Neural cell (in vitro differentiated cells): ENCODE results near the gene TRABD2B. TPM values are rescaled to one million over a fixed set of nuclear protein-coding genes. Genes with fewer than 3 reads are reported as not detected.

Source experiments
- H2AFZ ChIP-seq: fragments of 200-600, 300-800 bp; sonication (generic), shearing (Covaris generic); 2 replicates; pipeline ENCODE4 v1.6.0; 2014; ENCODE audit warnings: low read depth, mild to moderate bottlenecking, antibody characterized with exemption, low read length, moderate library complexity
- H3F3A ChIP-seq: fragments of 200-600 bp; shearing (Covaris generic); 2 replicates; pipeline ENCODE4 v1.6.1; 2016; ENCODE audit warnings: mild to moderate bottlenecking, moderate library complexity, mixed read lengths, antibody characterized with exemption, low read length; ENCODE audit not compliant: insufficient read depth, poor library complexity, severe bottlenecking
- H3K27ac ChIP-seq: fragments of 200-600, 300-800 bp; sonication (generic), shearing (Covaris generic); 2 replicates; pipeline ENCODE4 v1.5.1; 2014; ENCODE audit warnings: mild to moderate bottlenecking, low read length, moderate library complexity
- H3K27me3 ChIP-seq: fragments of 300-800, 200-600 bp; sonication (generic), shearing (Covaris generic); 2 replicates; pipeline ENCODE4 v1.6.0; 2014; ENCODE audit warnings: mild to moderate bottlenecking, low read depth, low read length, moderate library complexity; ENCODE audit not compliant: insufficient read depth
- H3K36me3 ChIP-seq: fragments of 300-800, 200-600 bp; sonication (generic), shearing (Covaris generic); 2 replicates; pipeline ENCODE4 v1.5.1; 2014; ENCODE audit warnings: mild to moderate bottlenecking, antibody characterized with exemption, low read length, moderate library complexity; ENCODE audit not compliant: insufficient read depth
- H3K4me2 ChIP-seq: fragments of 300-800, 200-600 bp; sonication (generic), shearing (Covaris generic); 2 replicates; pipeline ENCODE4 v1.6.0; 2014; ENCODE audit warnings: mild to moderate bottlenecking, low read length
- H3K4me3 ChIP-seq: fragments of 300-800, 200-600 bp; sonication (generic), shearing (Covaris generic); 2 replicates; pipeline ENCODE4 v1.5.1; 2014; ENCODE audit warnings: mild to moderate bottlenecking, low read length, moderate library complexity
- H3K79me2 ChIP-seq: fragments of 200-600 bp; shearing (Covaris generic); replicated peaks from 2 replicates; pipeline ENCODE4 v1.6.0; 2014; ENCODE audit warnings: mild to moderate bottlenecking, low read length, moderate library complexity; ENCODE audit not compliant: insufficient read depth
- H3K9ac ChIP-seq: fragments of 300-800, 200-600 bp; sonication (generic), shearing (Covaris generic); 2 replicates; pipeline ENCODE4 v1.6.1; 2016; ENCODE audit warnings: mild to moderate bottlenecking, low read length, mixed read lengths
- H3K9me2 ChIP-seq: fragments of 200-600 bp; shearing (Covaris generic); 2 replicates; pipeline ENCODE4 v1.6.1; 2016; ENCODE audit warnings: mild to moderate bottlenecking, low read length, mixed read lengths; ENCODE audit not compliant: insufficient read depth
- H3K9me3 ChIP-seq: fragments of 200-600, 300-800 bp; sonication (generic), shearing (Covaris generic); 2 replicates; pipeline ENCODE4 v1.6.1; 2016; ENCODE audit warnings: mild to moderate bottlenecking, mixed run types, low read length, moderate library complexity, mixed read lengths
- H4K20me1 ChIP-seq: fragments of 200-600 bp; shearing (Covaris generic); 2 replicates; pipeline ENCODE4 v1.6.1; 2016; ENCODE audit warnings: mild to moderate bottlenecking, mixed run types; ENCODE audit not compliant: insufficient read depth
- EP300 ChIP-seq: fragments of 450-650 bp; conservative IDR thresholded peaks from 2 replicates; pipeline ENCODE4 v1.6.1; 2014; ENCODE audit warnings: antibody characterized with exemption, mild to moderate bottlenecking, moderate library complexity; ENCODE audit not compliant: poor library complexity, severe bottlenecking
- EZH2 ChIP-seq: fragments of 200-600, 300-800 bp; shearing (Covaris generic), sonication (generic); IDR thresholded peaks from 2 replicates; pipeline ENCODE4 v1.6.1; 2014; ENCODE audit warnings: antibody characterized with exemption, low read length, borderline replicate concordance, mild to moderate bottlenecking; ENCODE audit not compliant: insufficient read depth, poor library complexity, severe bottlenecking
- MXI1 ChIP-seq: fragments of 450-650 bp; conservative IDR thresholded peaks from 2 replicates; pipeline ENCODE4 v1.6.1; 2014; ENCODE audit warnings: antibody characterized with exemption, mild to moderate bottlenecking; ENCODE audit not compliant: poor library complexity, severe bottlenecking
- POLR2AphosphoS5 ChIP-seq: IDR thresholded peaks from 2 replicates; pipeline ENCODE4 v1.6.1; 2012
- RAD21 ChIP-seq: fragments of 450-650 bp; conservative IDR thresholded peaks from 2 replicates; pipeline ENCODE4 v1.6.1; 2014; ENCODE audit warnings: antibody characterized with exemption, mild to moderate bottlenecking, moderate library complexity
- SMC3 ChIP-seq: fragments of 450-650 bp; conservative IDR thresholded peaks from 2 replicates; pipeline ENCODE4 v1.6.1; 2014; ENCODE audit warnings: antibody characterized with exemption, mild to moderate bottlenecking, moderate library complexity; ENCODE audit not compliant: poor library complexity
- TAF1 ChIP-seq: IDR thresholded peaks from 2 replicates; pipeline ENCODE4 v1.6.1; 2012; ENCODE audit warnings: low read depth
- polyA plus RNA-seq: library from polyadenylated mRNA; depleted of rRNA; stranded (reverse); fragments of >200 nt; gene quantifications from 2 replicates; pipeline ENCODE4 v1.2.3, GENCODE V29; 2014
- TF ChIP-seq, protein P1 (sequence below): fragments of 450-650 bp; IDR thresholded peaks from 2 replicates; pipeline ENCODE4 v1.5.1; 2014; ENCODE audit warnings: antibody characterized with exemption, mild to moderate bottlenecking, moderate library complexity; ENCODE audit not compliant: poor library complexity, severe bottlenecking
- TF ChIP-seq, protein P2 (sequence below): IDR thresholded peaks from 2 replicates; pipeline ENCODE4 v1.6.1; 2012; ENCODE audit warnings: borderline replicate concordance

TRABD2B gene
- polyA plus RNA-seq, 1 donor from 2014 or later, result 0.02 TPM

DNA sequence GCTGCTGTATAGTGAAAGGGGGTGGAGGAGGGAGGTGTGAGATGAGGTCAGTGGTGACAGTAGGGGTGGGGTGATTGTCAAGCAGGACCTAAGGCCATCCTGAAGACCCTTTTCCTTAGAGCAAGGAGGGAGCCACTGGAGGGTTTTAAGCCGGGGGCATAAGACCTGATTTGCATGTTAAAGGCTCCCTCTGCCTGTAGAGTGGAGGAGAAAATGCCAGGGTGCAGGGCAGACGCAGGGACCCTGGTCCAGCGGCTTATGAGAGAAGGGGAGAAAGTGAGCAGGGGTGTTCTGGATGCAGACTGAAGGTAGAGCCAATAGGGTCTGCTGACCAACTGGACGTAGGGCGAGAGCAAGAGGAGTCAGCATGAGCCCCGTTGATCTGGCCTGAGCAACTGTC lies 154.1 kb downstream of the TRABD2B start:
- Histone ChIP-seq H3K9me2 (no peaks in the 10 kb centered on the region), H3K4me2 (no peak overlapping the region), H3K9ac (no peak overlapping the region), H3F3A (no peaks in the 10 kb centered on the region), H3K79me2 (no peaks in the 10 kb centered on the region), H3K36me3 (no peaks in the 10 kb centered on the region), H3K9me3 (no peaks in the 10 kb centered on the region), H4K20me1 (no peaks in the 10 kb centered on the region), H2AFZ (no peak overlapping the region), H3K4me3 (no peak overlapping the region), H3K27me3 (no peaks in the 10 kb centered on the region), H3K27ac (no peak overlapping the region)
- no peak for TF ChIP-seq SMC3
- TF ChIP-seq POLR2AphosphoS5, result no peak
- no peak for TF ChIP-seq RAD21
- TF ChIP-seq, protein P1, sequence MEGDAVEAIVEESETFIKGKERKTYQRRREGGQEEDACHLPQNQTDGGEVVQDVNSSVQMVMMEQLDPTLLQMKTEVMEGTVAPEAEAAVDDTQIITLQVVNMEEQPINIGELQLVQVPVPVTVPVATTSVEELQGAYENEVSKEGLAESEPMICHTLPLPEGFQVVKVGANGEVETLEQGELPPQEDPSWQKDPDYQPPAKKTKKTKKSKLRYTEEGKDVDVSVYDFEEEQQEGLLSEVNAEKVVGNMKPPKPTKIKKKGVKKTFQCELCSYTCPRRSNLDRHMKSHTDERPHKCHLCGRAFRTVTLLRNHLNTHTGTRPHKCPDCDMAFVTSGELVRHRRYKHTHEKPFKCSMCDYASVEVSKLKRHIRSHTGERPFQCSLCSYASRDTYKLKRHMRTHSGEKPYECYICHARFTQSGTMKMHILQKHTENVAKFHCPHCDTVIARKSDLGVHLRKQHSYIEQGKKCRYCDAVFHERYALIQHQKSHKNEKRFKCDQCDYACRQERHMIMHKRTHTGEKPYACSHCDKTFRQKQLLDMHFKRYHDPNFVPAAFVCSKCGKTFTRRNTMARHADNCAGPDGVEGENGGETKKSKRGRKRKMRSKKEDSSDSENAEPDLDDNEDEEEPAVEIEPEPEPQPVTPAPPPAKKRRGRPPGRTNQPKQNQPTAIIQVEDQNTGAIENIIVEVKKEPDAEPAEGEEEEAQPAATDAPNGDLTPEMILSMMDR, result no peak
- TF ChIP-seq, protein P2, sequence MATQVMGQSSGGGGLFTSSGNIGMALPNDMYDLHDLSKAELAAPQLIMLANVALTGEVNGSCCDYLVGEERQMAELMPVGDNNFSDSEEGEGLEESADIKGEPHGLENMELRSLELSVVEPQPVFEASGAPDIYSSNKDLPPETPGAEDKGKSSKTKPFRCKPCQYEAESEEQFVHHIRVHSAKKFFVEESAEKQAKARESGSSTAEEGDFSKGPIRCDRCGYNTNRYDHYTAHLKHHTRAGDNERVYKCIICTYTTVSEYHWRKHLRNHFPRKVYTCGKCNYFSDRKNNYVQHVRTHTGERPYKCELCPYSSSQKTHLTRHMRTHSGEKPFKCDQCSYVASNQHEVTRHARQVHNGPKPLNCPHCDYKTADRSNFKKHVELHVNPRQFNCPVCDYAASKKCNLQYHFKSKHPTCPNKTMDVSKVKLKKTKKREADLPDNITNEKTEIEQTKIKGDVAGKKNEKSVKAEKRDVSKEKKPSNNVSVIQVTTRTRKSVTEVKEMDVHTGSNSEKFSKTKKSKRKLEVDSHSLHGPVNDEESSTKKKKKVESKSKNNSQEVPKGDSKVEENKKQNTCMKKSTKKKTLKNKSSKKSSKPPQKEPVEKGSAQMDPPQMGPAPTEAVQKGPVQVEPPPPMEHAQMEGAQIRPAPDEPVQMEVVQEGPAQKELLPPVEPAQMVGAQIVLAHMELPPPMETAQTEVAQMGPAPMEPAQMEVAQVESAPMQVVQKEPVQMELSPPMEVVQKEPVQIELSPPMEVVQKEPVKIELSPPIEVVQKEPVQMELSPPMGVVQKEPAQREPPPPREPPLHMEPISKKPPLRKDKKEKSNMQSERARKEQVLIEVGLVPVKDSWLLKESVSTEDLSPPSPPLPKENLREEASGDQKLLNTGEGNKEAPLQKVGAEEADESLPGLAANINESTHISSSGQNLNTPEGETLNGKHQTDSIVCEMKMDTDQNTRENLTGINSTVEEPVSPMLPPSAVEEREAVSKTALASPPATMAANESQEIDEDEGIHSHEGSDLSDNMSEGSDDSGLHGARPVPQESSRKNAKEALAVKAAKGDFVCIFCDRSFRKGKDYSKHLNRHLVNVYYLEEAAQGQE, result no peak
- no peak for TF ChIP-seq EZH2
- TF ChIP-seq EP300, result no peak
- no peak for TF ChIP-seq MXI1
- TF ChIP-seq TAF1, result no peak

DNA sequence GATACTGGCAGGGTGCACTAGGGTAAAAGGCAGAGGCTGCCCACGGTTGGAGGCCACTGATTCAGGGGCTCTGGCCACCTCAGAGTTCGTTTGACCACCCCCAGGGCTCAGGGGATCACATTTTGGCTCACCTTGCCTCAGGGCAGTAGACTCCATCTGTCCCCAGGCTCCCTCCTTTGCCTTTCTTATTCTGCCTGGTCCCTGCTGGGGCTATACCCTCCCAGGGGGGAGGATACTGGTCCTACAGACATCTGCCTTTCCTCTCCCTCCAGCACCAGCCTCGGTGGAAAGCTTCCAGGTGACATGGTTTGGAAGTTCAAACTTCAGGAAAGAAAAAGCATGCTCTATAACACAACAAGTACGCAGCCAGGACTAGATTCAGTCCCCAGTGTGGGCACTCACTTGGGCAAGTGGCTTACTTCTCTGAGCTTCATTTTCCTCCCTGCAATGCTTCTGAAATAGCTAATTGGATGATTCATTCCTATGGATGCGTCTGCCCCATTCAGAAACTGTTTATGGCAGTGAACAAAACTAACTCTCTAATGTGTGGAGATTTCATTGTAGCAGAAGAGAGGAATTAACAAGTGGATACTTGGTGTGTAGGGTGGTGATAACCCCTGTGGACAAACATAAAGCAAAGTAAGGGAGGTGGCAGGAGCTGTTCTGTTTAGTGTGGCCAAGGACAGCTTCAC lies 154.8 kb downstream of the TRABD2B start:
- Histone ChIP-seq H2AFZ (no peak overlapping the region), H4K20me1 (no peaks in the 10 kb centered on the region), H3K27ac (no peak overlapping the region), H3F3A (no peaks in the 10 kb centered on the region), H3K9ac (no peak overlapping the region), H3K4me2 (no peak overlapping the region), H3K9me2 (no peaks in the 10 kb centered on the region), H3K27me3 (no peaks in the 10 kb centered on the region), H3K36me3 (no peaks in the 10 kb centered on the region), H3K9me3 (no peaks in the 10 kb centered on the region), H3K4me3 (no peak overlapping the region), H3K79me2 (no peaks in the 10 kb centered on the region)
- TF ChIP-seq SMC3 (no peak), EP300 (no peak), POLR2AphosphoS5 (no peak), MXI1 (no peak), TAF1 (no peak), EZH2 (no peak), RAD21 (no peak)
- TF ChIP-seq, protein P1, result no peak
- TF ChIP-seq, protein P2, result no peak
